Endodermal cell (in vitro differentiated cells): Measurements from ENCODE around the gene HLTF. TPM values are rescaled to one million over a fixed set of nuclear protein-coding genes. Genes with fewer than 3 reads are reported as not detected.

Source experiments
- DNase-seq: peaks from one replicate; pipeline ENCODE4 v3.0.0-alpha.2; 2017
- H3K27ac ChIP-seq: 2 replicates; pipeline ENCODE4 v1.5.1; 2013; ENCODE audit warnings: mild to moderate bottlenecking, low read depth, low read length, moderate library complexity
- H3K27me3 ChIP-seq: 2 replicates; pipeline ENCODE4 v1.6.1; 2013; ENCODE audit warnings: mild to moderate bottlenecking, low read length, moderate library complexity; ENCODE audit not compliant: insufficient read depth, control insufficient read depth, poor library complexity, severe bottlenecking
- H3K36me3 ChIP-seq: 2 replicates; pipeline ENCODE4 v1.7.0; 2013; ENCODE audit warnings: mild to moderate bottlenecking, low read length, moderate library complexity; ENCODE audit not compliant: control insufficient read depth, insufficient read depth
- H3K4me1 ChIP-seq: one replicate; pipeline ENCODE4 v1.7.0; 2013; ENCODE audit warnings: low read length; ENCODE audit not compliant: control insufficient read depth, insufficient read depth
- H3K4me3 ChIP-seq: 2 replicates; pipeline ENCODE4 v1.5.1; 2013; ENCODE audit warnings: mild to moderate bottlenecking, low read length, moderate library complexity
- H3K9ac ChIP-seq: 2 replicates; pipeline ENCODE4 v1.6.1; 2013; ENCODE audit warnings: mild to moderate bottlenecking, low read length, moderate library complexity; ENCODE audit not compliant: poor library complexity, severe bottlenecking; ENCODE audit errors: extremely low read depth
- H3K9me3 ChIP-seq: 2 replicates; pipeline ENCODE4 v1.6.1; 2013; ENCODE audit warnings: mild to moderate bottlenecking, low read length, moderate library complexity; ENCODE audit not compliant: control insufficient read depth
- H3K27ac Mint-ChIP-seq: 2 replicates; pipeline ENCODE4 v1.8.0; 2020; ENCODE audit warnings: mixed read lengths
- H3K27me3 Mint-ChIP-seq: 2 replicates; pipeline ENCODE4 v1.8.0; 2021; ENCODE audit warnings: mild to moderate bottlenecking, mixed read lengths; ENCODE audit not compliant: insufficient read depth
- H3K36me3 Mint-ChIP-seq: 2 replicates; pipeline ENCODE4 v1.8.0; 2020; ENCODE audit warnings: low read depth, mixed read lengths
- H3K4me1 Mint-ChIP-seq: 2 replicates; pipeline ENCODE4 v1.8.0; 2020; ENCODE audit warnings: mixed read lengths
- H3K4me3 Mint-ChIP-seq: 2 replicates; pipeline ENCODE4 v1.8.0; 2020; ENCODE audit warnings: mild to moderate bottlenecking, moderate library complexity, mixed read lengths
- H3K9me3 Mint-ChIP-seq: 2 replicates; pipeline ENCODE4 v1.8.0; 2020; ENCODE audit warnings: mild to moderate bottlenecking, mixed read lengths
- CTCF ChIP-seq: fragments of 200-600 bp; sonication (generic); conservative IDR thresholded peaks from 2 replicates; pipeline ENCODE4 v1.5.0; 2021; ENCODE audit warnings: antibody characterized with exemption, mild to moderate bottlenecking
- WGBS, 2 experiments: methylation state at CpG; one replicate each; pipeline versions ENCODE4 v1.1.5 to v1.1.7; 2013; ENCODE audit warnings: missing lambda C conversion rate in 2 of 2, mixed read lengths in 1 of 2; ENCODE audit not compliant: insufficient coverage in 1 of 2, insufficient read length in 1 of 2; 5-methylcytosine and 5-hydroxymethylcytosine counted together
- total RNA-seq, 2 donors: library from RNA; stranded (reverse); fragmentation: NEBNext Ultra II Directional in 1 of 2; extraction: Animal tissue kit (Norgen Biotek cat#: 25700) in 1 of 2; gene quantifications; 2 replicates in 1 of 2; 3 replicates in 1 of 2; pipeline ENCODE4 v1.2.1, GENCODE V29; 2021

HLTF gene
- total RNA-seq, 2 donors from 2014 or later = 61.2 to 75.7 TPM

- no peak overlapping the region for H3K4me3 Mint-ChIP-seq
- WGBS, 2 experiments = 93% methylated on average over 2 of the region's 4 CpGs; no CpG with 5 or more reads in 1 of the 2 experiments
- H3K36me3 ChIP-seq = no peaks in the 10 kb centered on the region
These were observed 36.6 kb upstream of the HLTF start for GRCh38 chr3:149122721-149123578.

GRCh38 chr3:149120051-149120972 lies 34.0 kb upstream of the HLTF start:
- H3K27ac Mint-ChIP-seq = no peak overlapping the region
- Histone ChIP-seq H3K27me3 (no peaks in the 10 kb centered on the region), H3K9ac (no peak overlapping the region), H3K9me3 (no peaks in the 10 kb centered on the region), H3K36me3 (no peaks in the 10 kb centered on the region), H3K4me3 (no peak overlapping the region), H3K4me1 (no peaks in the 10 kb centered on the region), H3K27ac (no peak overlapping the region)
- TF ChIP-seq CTCF = peak; percentile 81
- no peaks in the 10 kb centered on the region for H3K36me3 Mint-ChIP-seq
- H3K27me3 Mint-ChIP-seq = no peaks in the 10 kb centered on the region
- H3K4me1 Mint-ChIP-seq = no peaks in the 10 kb centered on the region
- no peak for DNase-seq
- no peak overlapping the region for H3K4me3 Mint-ChIP-seq
- H3K9me3 Mint-ChIP-seq = no peaks in the 10 kb centered on the region
- WGBS, 2 experiments = 25 to 28% methylated on average over 2 to 4 of the region's 7 CpGs

More at GRCh38 chr3:149122721-149123578, 36.6 kb upstream of the HLTF start:
- no peak overlapping the region for H3K4me3 ChIP-seq
- Mint-ChIP-seq H3K27me3 (no peaks in the 10 kb centered on the region), H3K9me3 (no peaks in the 10 kb centered on the region), H3K4me1 (no peaks in the 10 kb centered on the region), H3K27ac (no peak overlapping the region), H3K36me3 (no peaks in the 10 kb centered on the region)
- H3K9me3 ChIP-seq = no peaks in the 10 kb centered on the region
- no peaks in the 10 kb centered on the region for H3K4me1 ChIP-seq
- H3K27me3 ChIP-seq = no peaks in the 10 kb centered on the region
- DNase-seq = no peak
- H3K9ac ChIP-seq = no peak overlapping the region
- H3K27ac ChIP-seq = no peak overlapping the region
- TF ChIP-seq CTCF = no peak

- H3K9me3 ChIP-seq = no peaks in the 10 kb centered on the region
- Mint-ChIP-seq H3K9me3 (peaks cover under 1% of the 10 kb centered on the region), H3K4me1 (no peaks in the 10 kb centered on the region), H3K27me3 (no peaks in the 10 kb centered on the region), H3K4me3 (no peak overlapping the region), H3K36me3 (no peaks in the 10 kb centered on the region), H3K27ac (no peak overlapping the region)
- no peaks in the 10 kb centered on the region for H3K27me3 ChIP-seq
- no peak for TF ChIP-seq CTCF
- H3K4me1 ChIP-seq = no peaks in the 10 kb centered on the region
- no peaks in the 10 kb centered on the region for H3K36me3 ChIP-seq
- H3K4me3 ChIP-seq = no peak overlapping the region
- H3K27ac ChIP-seq = no peak overlapping the region
- no peak overlapping the region for H3K9ac ChIP-seq
- 94 to 100% methylated on average over 1 of the region's 1 CpG for WGBS, 2 experiments
- no peak for DNase-seq
These were observed 33.1 kb upstream of the HLTF start for GRCh38 chr3:149119466-149119865.
